HL-60 (cell line): ENCODE data around the gene TRIM7.
A peak's percentile ranks its signal among the peaks of the same experiment; 100 is the strongest.

Experiments
- GABPA ChIP-seq: IDR thresholded peaks from 2 replicates; pipeline ENCODE4 v1.6.1; 2012; ENCODE audit warnings: low read depth
- TF ChIP-seq, protein P1 (sequence below): IDR thresholded peaks from one replicate; pipeline ENCODE4 v1.5.1; 2011; ENCODE audit warnings: low read length, control low read depth, inconsistent platforms; ENCODE audit not compliant: insufficient read depth

- TF ChIP-seq, protein P1, sequence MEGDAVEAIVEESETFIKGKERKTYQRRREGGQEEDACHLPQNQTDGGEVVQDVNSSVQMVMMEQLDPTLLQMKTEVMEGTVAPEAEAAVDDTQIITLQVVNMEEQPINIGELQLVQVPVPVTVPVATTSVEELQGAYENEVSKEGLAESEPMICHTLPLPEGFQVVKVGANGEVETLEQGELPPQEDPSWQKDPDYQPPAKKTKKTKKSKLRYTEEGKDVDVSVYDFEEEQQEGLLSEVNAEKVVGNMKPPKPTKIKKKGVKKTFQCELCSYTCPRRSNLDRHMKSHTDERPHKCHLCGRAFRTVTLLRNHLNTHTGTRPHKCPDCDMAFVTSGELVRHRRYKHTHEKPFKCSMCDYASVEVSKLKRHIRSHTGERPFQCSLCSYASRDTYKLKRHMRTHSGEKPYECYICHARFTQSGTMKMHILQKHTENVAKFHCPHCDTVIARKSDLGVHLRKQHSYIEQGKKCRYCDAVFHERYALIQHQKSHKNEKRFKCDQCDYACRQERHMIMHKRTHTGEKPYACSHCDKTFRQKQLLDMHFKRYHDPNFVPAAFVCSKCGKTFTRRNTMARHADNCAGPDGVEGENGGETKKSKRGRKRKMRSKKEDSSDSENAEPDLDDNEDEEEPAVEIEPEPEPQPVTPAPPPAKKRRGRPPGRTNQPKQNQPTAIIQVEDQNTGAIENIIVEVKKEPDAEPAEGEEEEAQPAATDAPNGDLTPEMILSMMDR: no peak
- TF ChIP-seq GABPA: peak; percentile 95
These were observed 18.2 kb upstream of the TRIM7 start, which contains the start of gene TRIM41 for GRCh38 chr5:181223058-181223728.
